Measurements from ENCODE around the gene ENGASE.
A peak's percentile ranks its signal among the peaks of the same experiment; 100 is the strongest.

- TF ChIP-seq CTCF (IDR thresholded peaks at IDR 0.05 in 2 of 3, conservative IDR thresholded peaks at IDR 0.05 in 1 of 3; ENCODE audit: insufficient read depth in 2 of 3, low read depth in 1 of 3, low read length in 3 of 3) = peak; percentile 31 to 34 (median 33); a peak in 4 of 6 replicates
- no peak for TF ChIP-seq MYC (IDR thresholded peaks at IDR 0.05; ENCODE audit: low read depth, low read length)
- TF ChIP-seq MYC (CRISPR knock-in tag; IDR thresholded peaks at IDR 0.05; ENCODE audit: borderline replicate concordance, low read depth) = no peak
- no peak for TF ChIP-seq ARID2 (IDR thresholded peaks at IDR 0.05)
- no peak for TF ChIP-seq MEF2A (IDR thresholded peaks at IDR 0.05; ENCODE audit: control insufficient read depth, low read depth, low read length)
- no peak for TF ChIP-seq KAT7 (CRISPR knock-in tag; IDR thresholded peaks at IDR 0.05; ENCODE audit: borderline replicate concordance)
- TF ChIP-seq SP1 (CRISPR knock-in tag; IDR thresholded peaks at IDR 0.05) = no peak
- no peak for TF ChIP-seq ZNF431 (CRISPR knock-in tag; IDR thresholded peaks at IDR 0.05)
- TF ChIP-seq CHD7 (IDR thresholded peaks at IDR 0.05; ENCODE audit: low read depth, low read length) = no peak
- no peak for TF ChIP-seq CGGBP1 (CRISPR knock-in tag; IDR thresholded peaks at IDR 0.05)
Observed at GRCh38 chr17:79126139-79126538, 51.5 kb downstream of the ENGASE start.
